ENCODE data around the gene CFAP74. TPM values are rescaled to one million over a fixed set of nuclear protein-coding genes. Genes with fewer than 3 reads are reported as not detected.

The CFAP74 gene
- polyA plus RNA-seq, 1 donor from 2014 or later = 0.22 TPM

DNA sequence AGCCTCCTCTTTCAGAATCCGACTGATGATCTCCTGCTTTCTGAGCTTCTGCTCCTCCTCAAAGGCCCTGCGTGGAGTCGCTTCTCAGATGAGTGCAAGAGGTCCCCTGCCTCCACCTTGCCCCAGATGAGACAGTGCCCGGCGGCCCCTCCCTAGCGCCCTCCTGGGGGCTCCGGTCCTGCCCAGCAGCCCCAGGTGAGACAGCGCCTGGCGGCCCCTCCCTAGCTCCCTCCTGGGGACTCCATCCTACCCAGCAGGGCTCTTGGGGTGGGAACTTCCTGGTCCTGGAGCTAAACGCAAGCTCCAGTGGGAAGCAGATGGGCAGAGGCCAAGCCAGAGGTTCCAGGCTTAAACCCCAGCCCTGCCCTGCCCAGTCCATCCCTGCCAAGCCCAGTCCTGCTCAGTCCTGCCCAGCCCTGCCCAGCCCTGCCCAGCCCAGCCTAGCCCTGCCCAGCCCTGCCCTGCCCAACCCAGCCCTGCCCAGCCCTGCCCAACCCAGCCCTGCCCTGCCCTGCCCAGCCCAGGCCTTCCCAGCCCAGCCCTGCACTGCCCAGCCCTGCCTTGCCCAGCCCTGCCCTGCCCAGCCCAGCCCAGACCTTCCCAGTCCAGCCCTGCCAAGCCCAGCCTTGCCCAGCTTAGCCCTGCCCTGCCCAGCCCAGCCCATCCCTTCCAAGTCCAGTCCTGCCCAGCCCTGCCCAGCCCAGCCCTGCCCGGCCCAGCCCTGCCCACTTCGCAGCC lies 34.6 kb downstream of the CFAP74 start:
- Histone ChIP-seq H3K4me3 (ENCODE audit: low read length) (no peak overlapping the region), H3F3A (ENCODE audit: insufficient read depth, low read length, poor library complexity, severe bottlenecking) (no peaks in the 10 kb centered on the region)

GRCh38 chr1:1967879-1968278 lies 35.7 kb downstream of the CFAP74 start:
- no peaks in the 10 kb centered on the region for H3K9me2 ChIP-seq (ENCODE audit: insufficient read depth, low read length)
- H2AFZ ChIP-seq (ENCODE audit: low read depth, low read length) = no peak overlapping the region
- TF ChIP-seq MXI1 (conservative IDR thresholded peaks at IDR 0.05; ENCODE audit: poor library complexity, severe bottlenecking) = no peak
- no peak for TF ChIP-seq POLR2AphosphoS5 (IDR thresholded peaks at IDR 0.05)
- no peak for TF ChIP-seq SMC3 (conservative IDR thresholded peaks at IDR 0.05; ENCODE audit: poor library complexity)
- TF ChIP-seq, protein P1, sequence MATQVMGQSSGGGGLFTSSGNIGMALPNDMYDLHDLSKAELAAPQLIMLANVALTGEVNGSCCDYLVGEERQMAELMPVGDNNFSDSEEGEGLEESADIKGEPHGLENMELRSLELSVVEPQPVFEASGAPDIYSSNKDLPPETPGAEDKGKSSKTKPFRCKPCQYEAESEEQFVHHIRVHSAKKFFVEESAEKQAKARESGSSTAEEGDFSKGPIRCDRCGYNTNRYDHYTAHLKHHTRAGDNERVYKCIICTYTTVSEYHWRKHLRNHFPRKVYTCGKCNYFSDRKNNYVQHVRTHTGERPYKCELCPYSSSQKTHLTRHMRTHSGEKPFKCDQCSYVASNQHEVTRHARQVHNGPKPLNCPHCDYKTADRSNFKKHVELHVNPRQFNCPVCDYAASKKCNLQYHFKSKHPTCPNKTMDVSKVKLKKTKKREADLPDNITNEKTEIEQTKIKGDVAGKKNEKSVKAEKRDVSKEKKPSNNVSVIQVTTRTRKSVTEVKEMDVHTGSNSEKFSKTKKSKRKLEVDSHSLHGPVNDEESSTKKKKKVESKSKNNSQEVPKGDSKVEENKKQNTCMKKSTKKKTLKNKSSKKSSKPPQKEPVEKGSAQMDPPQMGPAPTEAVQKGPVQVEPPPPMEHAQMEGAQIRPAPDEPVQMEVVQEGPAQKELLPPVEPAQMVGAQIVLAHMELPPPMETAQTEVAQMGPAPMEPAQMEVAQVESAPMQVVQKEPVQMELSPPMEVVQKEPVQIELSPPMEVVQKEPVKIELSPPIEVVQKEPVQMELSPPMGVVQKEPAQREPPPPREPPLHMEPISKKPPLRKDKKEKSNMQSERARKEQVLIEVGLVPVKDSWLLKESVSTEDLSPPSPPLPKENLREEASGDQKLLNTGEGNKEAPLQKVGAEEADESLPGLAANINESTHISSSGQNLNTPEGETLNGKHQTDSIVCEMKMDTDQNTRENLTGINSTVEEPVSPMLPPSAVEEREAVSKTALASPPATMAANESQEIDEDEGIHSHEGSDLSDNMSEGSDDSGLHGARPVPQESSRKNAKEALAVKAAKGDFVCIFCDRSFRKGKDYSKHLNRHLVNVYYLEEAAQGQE (IDR thresholded peaks at IDR 0.05; ENCODE audit: borderline replicate concordance) = no peak
- no peak for TF ChIP-seq TAF1 (IDR thresholded peaks at IDR 0.05; ENCODE audit: low read depth)
- H3K4me2 ChIP-seq (ENCODE audit: low read length) = no peak overlapping the region
- no peaks in the 10 kb centered on the region for H3K79me2 ChIP-seq (replicated peaks; ENCODE audit: insufficient read depth, low read length)
- no peaks in the 10 kb centered on the region for H4K20me1 ChIP-seq (ENCODE audit: insufficient read depth)
- no peak overlapping the region for H3K4me3 ChIP-seq (ENCODE audit: low read length)
- H3K27me3 ChIP-seq (ENCODE audit: insufficient read depth, low read depth, low read length) = no peaks in the 10 kb centered on the region
- H3K9ac ChIP-seq (ENCODE audit: low read length) = no peak overlapping the region
- no peaks in the 10 kb centered on the region for H3K36me3 ChIP-seq (ENCODE audit: insufficient read depth, low read length)
- H3K9me3 ChIP-seq (ENCODE audit: low read length) = no peaks in the 10 kb centered on the region
- H3F3A ChIP-seq (ENCODE audit: insufficient read depth, low read length, poor library complexity, severe bottlenecking) = no peaks in the 10 kb centered on the region
- H3K27ac ChIP-seq (ENCODE audit: low read length) = no peak overlapping the region

More for the DNA sequence above, 34.6 kb downstream of the CFAP74 start:
- H3K36me3 ChIP-seq (ENCODE audit: insufficient read depth, low read length) = no peaks in the 10 kb centered on the region
- H3K4me2 ChIP-seq (ENCODE audit: low read length) = no peak overlapping the region
- no peak overlapping the region for H3K27ac ChIP-seq (ENCODE audit: low read length)
- H3K9ac ChIP-seq (ENCODE audit: low read length) = no peak overlapping the region
- TF ChIP-seq RAD21 (conservative IDR thresholded peaks at IDR 0.05) = no peak
- no peaks in the 10 kb centered on the region for H4K20me1 ChIP-seq (ENCODE audit: insufficient read depth)
- no peaks in the 10 kb centered on the region for H3K27me3 ChIP-seq (ENCODE audit: insufficient read depth, low read depth, low read length)
- no peaks in the 10 kb centered on the region for H3K79me2 ChIP-seq (replicated peaks; ENCODE audit: insufficient read depth, low read length)
- no peaks in the 10 kb centered on the region for H3K9me2 ChIP-seq (ENCODE audit: insufficient read depth, low read length)
- H2AFZ ChIP-seq (ENCODE audit: low read depth, low read length) = no peak overlapping the region
- no peaks in the 10 kb centered on the region for H3K9me3 ChIP-seq (ENCODE audit: low read length)

DNA sequence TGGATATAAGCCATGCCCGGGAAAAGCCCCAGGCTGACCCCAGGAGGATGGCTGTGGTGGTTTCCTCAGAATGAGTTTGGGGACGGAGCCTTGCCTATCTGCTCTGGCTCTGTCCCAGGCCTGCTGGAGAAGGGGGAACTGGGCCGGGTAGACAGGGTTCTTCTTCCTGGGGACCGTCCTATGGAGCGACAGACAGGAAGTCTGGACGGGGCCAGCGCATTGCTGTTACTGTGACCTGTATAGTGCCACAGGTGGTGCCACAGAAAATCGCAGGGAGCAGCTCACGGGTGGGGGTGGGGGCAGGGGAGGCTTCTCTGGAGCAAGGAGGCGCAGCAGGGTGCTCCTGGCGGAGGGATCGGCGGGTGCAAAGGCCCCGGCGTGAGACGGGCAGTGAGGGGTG lies 36.4 kb downstream of the CFAP74 start:
- H3K27ac ChIP-seq (ENCODE audit: low read length) = no peak overlapping the region
- H3K4me3 ChIP-seq (ENCODE audit: low read length) = no peak overlapping the region
- H3K9me2 ChIP-seq (ENCODE audit: insufficient read depth, low read length) = no peaks in the 10 kb centered on the region
- no peaks in the 10 kb centered on the region for H3K9me3 ChIP-seq (ENCODE audit: low read length)
- no peaks in the 10 kb centered on the region for H3F3A ChIP-seq (ENCODE audit: insufficient read depth, low read length, poor library complexity, severe bottlenecking)
- no peak overlapping the region for H2AFZ ChIP-seq (ENCODE audit: low read depth, low read length)
- no peaks in the 10 kb centered on the region for H4K20me1 ChIP-seq (ENCODE audit: insufficient read depth)
- no peak overlapping the region for H3K4me2 ChIP-seq (ENCODE audit: low read length)
- H3K79me2 ChIP-seq (replicated peaks; ENCODE audit: insufficient read depth, low read length) = no peaks in the 10 kb centered on the region
- no peaks in the 10 kb centered on the region for H3K36me3 ChIP-seq (ENCODE audit: insufficient read depth, low read length)
- no peaks in the 10 kb centered on the region for H3K27me3 ChIP-seq (ENCODE audit: insufficient read depth, low read depth, low read length)
- TF ChIP-seq POLR2AphosphoS5 (IDR thresholded peaks at IDR 0.05) (no peak), SMC3 (conservative IDR thresholded peaks at IDR 0.05; ENCODE audit: poor library complexity) (no peak), RAD21 (conservative IDR thresholded peaks at IDR 0.05) (no peak), EZH2 (IDR thresholded peaks at IDR 0.05; ENCODE audit: borderline replicate concordance, insufficient read depth, low read length, poor library complexity, severe bottlenecking) (no peak), EP300 (conservative IDR thresholded peaks at IDR 0.05; ENCODE audit: poor library complexity, severe bottlenecking) (no peak), TAF1 (IDR thresholded peaks at IDR 0.05; ENCODE audit: low read depth) (no peak), MXI1 (conservative IDR thresholded peaks at IDR 0.05; ENCODE audit: poor library complexity, severe bottlenecking) (no peak)
- TF ChIP-seq, protein P2, sequence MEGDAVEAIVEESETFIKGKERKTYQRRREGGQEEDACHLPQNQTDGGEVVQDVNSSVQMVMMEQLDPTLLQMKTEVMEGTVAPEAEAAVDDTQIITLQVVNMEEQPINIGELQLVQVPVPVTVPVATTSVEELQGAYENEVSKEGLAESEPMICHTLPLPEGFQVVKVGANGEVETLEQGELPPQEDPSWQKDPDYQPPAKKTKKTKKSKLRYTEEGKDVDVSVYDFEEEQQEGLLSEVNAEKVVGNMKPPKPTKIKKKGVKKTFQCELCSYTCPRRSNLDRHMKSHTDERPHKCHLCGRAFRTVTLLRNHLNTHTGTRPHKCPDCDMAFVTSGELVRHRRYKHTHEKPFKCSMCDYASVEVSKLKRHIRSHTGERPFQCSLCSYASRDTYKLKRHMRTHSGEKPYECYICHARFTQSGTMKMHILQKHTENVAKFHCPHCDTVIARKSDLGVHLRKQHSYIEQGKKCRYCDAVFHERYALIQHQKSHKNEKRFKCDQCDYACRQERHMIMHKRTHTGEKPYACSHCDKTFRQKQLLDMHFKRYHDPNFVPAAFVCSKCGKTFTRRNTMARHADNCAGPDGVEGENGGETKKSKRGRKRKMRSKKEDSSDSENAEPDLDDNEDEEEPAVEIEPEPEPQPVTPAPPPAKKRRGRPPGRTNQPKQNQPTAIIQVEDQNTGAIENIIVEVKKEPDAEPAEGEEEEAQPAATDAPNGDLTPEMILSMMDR (IDR thresholded peaks at IDR 0.05; ENCODE audit: poor library complexity, severe bottlenecking) = no peak
- TF ChIP-seq, protein P1 (IDR thresholded peaks at IDR 0.05; ENCODE audit: borderline replicate concordance) = no peak
- no peak overlapping the region for H3K9ac ChIP-seq (ENCODE audit: low read length)

Data from neural cell (in vitro differentiated cells).